HK-2 (cell line): ENCODE measurements around the gene LYL1.

Source experiments
- DNase-seq: peaks from one replicate; pipeline ENCODE4 v3.0.0-alpha.2; 2018; ENCODE audit not compliant: unreplicated experiment

Gene LYL1

GRCh38 chr19:13129384-13129783, 26.7 kb upstream of the LYL1 start:
- DNase-seq, result no peak

- no peak for DNase-seq
These were observed 25.9 kb upstream of the LYL1 start for GRCh38 chr19:13128583-13128982.

- no peak for DNase-seq
These were observed 25.3 kb upstream of the LYL1 start for GRCh38 chr19:13127811-13128575.

GRCh38 chr19:13127051-13127450, 24.4 kb upstream of the LYL1 start:
- DNase-seq, result no peak

GRCh38 chr19:13122980-13123957, 20.6 kb upstream of the LYL1 start:
- DNase-seq, result no peak

GRCh38 chr19:13122275-13122878, 19.7 kb upstream of the LYL1 start:
- no peak for DNase-seq

- DNase-seq, result no peak
These were observed 19.1 kb upstream of the LYL1 start for GRCh38 chr19:13121551-13122274.

GRCh38 chr19:13120817-13121216, 18.2 kb upstream of the LYL1 start:
- no peak for DNase-seq

GRCh38 chr19:13120031-13120430, 17.4 kb upstream of the LYL1 start:
- no peak for DNase-seq

GRCh38 chr19:13119627-13120026, 17.0 kb upstream of the LYL1 start:
- no peak for DNase-seq

- DNase-seq, result peak; percentile 74
These were observed 16.0 kb upstream of the LYL1 start for GRCh38 chr19:13118424-13119193.

- peak; percentile 86 for DNase-seq
These were observed 15.2 kb upstream of the LYL1 start, which contains the start of gene NACC1 for GRCh38 chr19:13117772-13118423. NACC1 (plus strand) TSS chr19:13118264; CDS start chr19:13135208, 16,944 bp downstream.

GRCh38 chr19:13117176-13117771, 14.6 kb upstream of the LYL1 start:
- DNase-seq, result no peak

GRCh38 chr19:13116282-13117175, 13.9 kb upstream of the LYL1 start, which contains the start of gene TRMT1:
TRMT1 (minus strand) TSS chr19:13116740; CDS start chr19:13116399, 341 bp downstream.
- peak; percentile 93 for DNase-seq

GRCh38 chr19:13115936-13116281, 13.3 kb upstream of the LYL1 start:
- DNase-seq, result no peak

- DNase-seq, result no peak
These were observed 9.9 kb upstream of the LYL1 start for GRCh38 chr19:13112555-13112954.

- DNase-seq, result no peak
These were observed 7.5 kb upstream of the LYL1 start for GRCh38 chr19:13110099-13110610.

GRCh38 chr19:13109361-13110098, 6.9 kb upstream of the LYL1 start:
- no peak for DNase-seq
